SK-N-SH (cell line): ENCODE measurements around the gene SDK1.

Experiments
- FOXM1 ChIP-seq: IDR thresholded peaks from 2 replicates; pipeline ENCODE4 v1.4.0; 2012; ENCODE audit warnings: low read depth, mild to moderate bottlenecking
- IRF3 ChIP-seq: fragments of 150-350 bp; IDR thresholded peaks from 2 replicates; pipeline ENCODE4 v1.6.1; 2016; ENCODE audit warnings: mild to moderate bottlenecking, low read depth, low read length
- JUND ChIP-seq: IDR thresholded peaks from 2 replicates; pipeline ENCODE4 v1.4.0; 2012
- RFX5 ChIP-seq: IDR thresholded peaks from 2 replicates; pipeline ENCODE4 v1.6.1; 2012; ENCODE audit warnings: mild to moderate bottlenecking, improper control_type of control experiment, low read length
- SMC3 ChIP-seq: IDR thresholded peaks from 2 replicates; pipeline ENCODE4 v1.6.1; 2012; ENCODE audit warnings: low read depth, low read length, improper control_type of control experiment
- TEAD4 ChIP-seq: IDR thresholded peaks from 2 replicates; pipeline ENCODE4 v1.4.0; 2012; ENCODE audit warnings: mild to moderate bottlenecking, borderline replicate concordance; ENCODE audit not compliant: insufficient read depth
- YY1 ChIP-seq: IDR thresholded peaks from 2 replicates; pipeline ENCODE4 v1.4.0; 2012; ENCODE audit warnings: low read depth, mild to moderate bottlenecking
- ZBTB33 ChIP-seq: IDR thresholded peaks from 2 replicates; pipeline ENCODE4 v1.4.0; 2012; ENCODE audit warnings: low read depth, borderline replicate concordance
- TF ChIP-seq, protein P1 (sequence below): fragments of 200-600 bp; sonication (generic); IDR thresholded peaks from 2 replicates; pipeline ENCODE4 v1.6.1; 2017; ENCODE audit warnings: antibody characterized with exemption, mild to moderate bottlenecking, moderate library complexity
- TF ChIP-seq, protein P2 (sequence below): IDR thresholded peaks from 2 replicates; pipeline ENCODE4 v1.4.0; 2012; ENCODE audit warnings: low read depth
- TF ChIP-seq, protein P3 (sequence below): IDR thresholded peaks from 2 replicates; pipeline ENCODE4 v1.6.1; 2012; ENCODE audit warnings: mild to moderate bottlenecking, low read depth, low read length, moderate library complexity

DNA sequence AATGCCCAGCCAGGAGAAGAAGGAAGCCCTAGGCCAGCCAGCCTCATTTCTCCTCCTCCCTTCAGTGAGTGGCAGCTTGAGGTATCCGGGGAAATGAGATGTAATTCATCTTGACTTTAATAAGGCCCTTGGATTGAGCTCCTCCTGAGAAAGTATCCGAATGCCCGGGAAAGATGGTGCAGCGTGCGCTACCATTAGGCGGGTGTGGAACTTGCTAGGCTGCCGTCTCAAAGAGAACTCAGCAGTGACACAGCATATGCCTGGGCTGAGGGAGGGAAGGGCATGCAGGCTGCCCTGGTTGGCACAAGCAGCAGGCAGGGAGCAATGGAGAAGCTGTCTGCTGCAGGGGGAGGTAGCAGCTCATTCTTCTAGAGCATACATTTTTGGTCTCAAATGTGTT, 721.2 kb downstream of the SDK1 start:
- TF ChIP-seq JUND (no peak), IRF3 (no peak), YY1 (no peak), TEAD4 (no peak), SMC3 (no peak), RFX5 (no peak), FOXM1 (no peak), ZBTB33 (no peak)
- TF ChIP-seq, protein P1, sequence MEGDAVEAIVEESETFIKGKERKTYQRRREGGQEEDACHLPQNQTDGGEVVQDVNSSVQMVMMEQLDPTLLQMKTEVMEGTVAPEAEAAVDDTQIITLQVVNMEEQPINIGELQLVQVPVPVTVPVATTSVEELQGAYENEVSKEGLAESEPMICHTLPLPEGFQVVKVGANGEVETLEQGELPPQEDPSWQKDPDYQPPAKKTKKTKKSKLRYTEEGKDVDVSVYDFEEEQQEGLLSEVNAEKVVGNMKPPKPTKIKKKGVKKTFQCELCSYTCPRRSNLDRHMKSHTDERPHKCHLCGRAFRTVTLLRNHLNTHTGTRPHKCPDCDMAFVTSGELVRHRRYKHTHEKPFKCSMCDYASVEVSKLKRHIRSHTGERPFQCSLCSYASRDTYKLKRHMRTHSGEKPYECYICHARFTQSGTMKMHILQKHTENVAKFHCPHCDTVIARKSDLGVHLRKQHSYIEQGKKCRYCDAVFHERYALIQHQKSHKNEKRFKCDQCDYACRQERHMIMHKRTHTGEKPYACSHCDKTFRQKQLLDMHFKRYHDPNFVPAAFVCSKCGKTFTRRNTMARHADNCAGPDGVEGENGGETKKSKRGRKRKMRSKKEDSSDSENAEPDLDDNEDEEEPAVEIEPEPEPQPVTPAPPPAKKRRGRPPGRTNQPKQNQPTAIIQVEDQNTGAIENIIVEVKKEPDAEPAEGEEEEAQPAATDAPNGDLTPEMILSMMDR, result no peak
- TF ChIP-seq, protein P2, sequence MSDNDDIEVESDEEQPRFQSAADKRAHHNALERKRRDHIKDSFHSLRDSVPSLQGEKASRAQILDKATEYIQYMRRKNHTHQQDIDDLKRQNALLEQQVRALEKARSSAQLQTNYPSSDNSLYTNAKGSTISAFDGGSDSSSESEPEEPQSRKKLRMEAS, result no peak
- TF ChIP-seq, protein P3, sequence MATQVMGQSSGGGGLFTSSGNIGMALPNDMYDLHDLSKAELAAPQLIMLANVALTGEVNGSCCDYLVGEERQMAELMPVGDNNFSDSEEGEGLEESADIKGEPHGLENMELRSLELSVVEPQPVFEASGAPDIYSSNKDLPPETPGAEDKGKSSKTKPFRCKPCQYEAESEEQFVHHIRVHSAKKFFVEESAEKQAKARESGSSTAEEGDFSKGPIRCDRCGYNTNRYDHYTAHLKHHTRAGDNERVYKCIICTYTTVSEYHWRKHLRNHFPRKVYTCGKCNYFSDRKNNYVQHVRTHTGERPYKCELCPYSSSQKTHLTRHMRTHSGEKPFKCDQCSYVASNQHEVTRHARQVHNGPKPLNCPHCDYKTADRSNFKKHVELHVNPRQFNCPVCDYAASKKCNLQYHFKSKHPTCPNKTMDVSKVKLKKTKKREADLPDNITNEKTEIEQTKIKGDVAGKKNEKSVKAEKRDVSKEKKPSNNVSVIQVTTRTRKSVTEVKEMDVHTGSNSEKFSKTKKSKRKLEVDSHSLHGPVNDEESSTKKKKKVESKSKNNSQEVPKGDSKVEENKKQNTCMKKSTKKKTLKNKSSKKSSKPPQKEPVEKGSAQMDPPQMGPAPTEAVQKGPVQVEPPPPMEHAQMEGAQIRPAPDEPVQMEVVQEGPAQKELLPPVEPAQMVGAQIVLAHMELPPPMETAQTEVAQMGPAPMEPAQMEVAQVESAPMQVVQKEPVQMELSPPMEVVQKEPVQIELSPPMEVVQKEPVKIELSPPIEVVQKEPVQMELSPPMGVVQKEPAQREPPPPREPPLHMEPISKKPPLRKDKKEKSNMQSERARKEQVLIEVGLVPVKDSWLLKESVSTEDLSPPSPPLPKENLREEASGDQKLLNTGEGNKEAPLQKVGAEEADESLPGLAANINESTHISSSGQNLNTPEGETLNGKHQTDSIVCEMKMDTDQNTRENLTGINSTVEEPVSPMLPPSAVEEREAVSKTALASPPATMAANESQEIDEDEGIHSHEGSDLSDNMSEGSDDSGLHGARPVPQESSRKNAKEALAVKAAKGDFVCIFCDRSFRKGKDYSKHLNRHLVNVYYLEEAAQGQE, result no peak
